CD1c-positive myeloid dendritic cell (primary cell): ENCODE measurements around the gene LIPK.
"Not testable (repeated sequence)": the region's sequence is repeated elsewhere in the genome, so short reads cannot be mapped to it uniquely, and the experiment has no call there.

ENCODE experiments used
- DNase-seq: peaks from one replicate; pipeline ENCODE4 v3.0.0-alpha.2; 2016; ENCODE audit errors: extremely low spot score

The LIPK gene, protein sequence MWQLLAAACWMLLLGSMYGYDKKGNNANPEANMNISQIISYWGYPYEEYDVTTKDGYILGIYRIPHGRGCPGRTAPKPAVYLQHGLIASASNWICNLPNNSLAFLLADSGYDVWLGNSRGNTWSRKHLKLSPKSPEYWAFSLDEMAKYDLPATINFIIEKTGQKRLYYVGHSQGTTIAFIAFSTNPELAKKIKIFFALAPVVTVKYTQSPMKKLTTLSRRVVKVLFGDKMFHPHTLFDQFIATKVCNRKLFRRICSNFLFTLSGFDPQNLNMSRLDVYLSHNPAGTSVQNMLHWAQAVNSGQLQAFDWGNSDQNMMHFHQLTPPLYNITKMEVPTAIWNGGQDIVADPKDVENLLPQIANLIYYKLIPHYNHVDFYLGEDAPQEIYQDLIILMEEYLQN

DNA sequence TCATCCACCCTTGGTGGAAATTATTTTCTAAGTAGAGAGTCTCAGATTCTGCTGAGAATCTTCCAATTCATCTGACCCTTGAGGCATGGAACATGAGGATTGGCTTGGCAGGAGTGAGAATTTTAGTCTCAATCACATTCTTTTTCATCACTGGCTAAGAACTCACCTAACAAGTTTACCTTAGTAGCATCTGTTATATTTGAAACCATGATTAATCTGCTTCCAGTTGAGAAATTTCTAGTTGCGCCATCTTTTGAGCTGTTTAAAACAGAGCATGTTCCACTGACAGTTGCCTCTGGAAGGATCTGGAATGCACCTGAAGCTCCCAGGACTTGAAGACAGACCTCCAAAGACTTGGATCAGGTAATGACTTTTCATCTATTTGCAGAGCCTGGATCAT lies at the start of gene LIPK:
Gene LIPK, plus strand, starts transcription at position 292 of the 400 bp plus-strand sequence. CDS start 18,295 bp downstream, outside the sequence.
- no peak for DNase-seq

DNA sequence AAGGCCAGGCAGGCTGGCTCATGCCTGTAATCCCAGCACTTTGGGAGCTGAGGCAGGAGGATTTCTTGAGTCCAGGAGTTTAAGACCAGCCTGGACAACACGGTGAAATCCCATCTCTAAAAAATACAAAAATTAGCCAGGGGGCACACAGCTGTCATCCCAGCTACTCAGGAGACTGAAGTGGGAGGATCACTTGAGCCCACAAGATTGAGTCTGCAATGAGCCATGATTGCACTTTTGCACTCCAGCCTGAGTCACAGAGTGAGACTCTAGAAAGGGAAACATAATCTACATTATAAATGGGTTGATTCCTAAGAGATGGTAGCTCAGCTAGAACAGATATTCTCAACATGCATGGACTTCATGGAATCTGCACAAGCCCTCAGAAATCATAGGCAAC lies 48.1 kb upstream of the LIPK start:
- no peak for DNase-seq

DNA sequence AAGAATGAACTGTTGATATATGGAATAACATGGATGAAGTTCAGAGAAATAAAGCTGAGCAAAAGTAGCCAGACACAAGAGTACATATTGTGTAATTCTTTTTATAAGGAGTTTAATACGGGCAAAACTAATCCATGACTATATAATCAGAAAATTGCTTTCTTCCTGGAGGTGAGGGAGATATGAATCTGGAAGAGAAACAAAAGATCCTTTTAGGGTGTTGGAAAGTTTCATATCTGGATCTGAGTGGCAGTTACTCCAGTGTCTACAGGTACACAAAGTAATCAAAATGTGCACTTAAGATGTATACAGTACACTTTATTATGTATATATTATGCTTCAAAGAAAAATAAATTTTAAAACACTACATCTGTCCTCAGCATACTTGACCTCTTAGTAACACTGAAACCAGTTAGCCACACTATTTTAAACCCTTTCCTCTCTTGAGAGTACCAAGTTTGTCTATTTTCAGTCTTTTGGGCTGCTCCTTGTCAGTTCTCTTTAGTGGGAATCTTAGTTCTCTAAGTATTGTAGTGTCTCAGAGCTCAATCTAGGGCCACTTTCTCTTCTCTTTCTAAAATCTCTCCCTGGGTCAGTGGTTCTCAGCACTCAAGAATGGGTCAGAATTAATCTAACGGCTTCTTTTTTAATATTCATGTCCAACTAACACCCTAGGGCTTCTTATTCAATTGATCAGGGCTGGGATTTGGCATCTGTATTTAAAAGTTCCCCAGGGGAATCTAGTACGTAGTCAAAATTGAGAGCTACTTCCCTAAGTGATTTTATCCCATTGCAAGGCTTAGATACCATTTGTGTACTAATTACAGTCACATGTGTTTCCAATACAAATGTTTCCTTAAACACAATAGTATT lies 46.1 kb upstream of the LIPK start:
- DNase-seq, result no peak

DNA sequence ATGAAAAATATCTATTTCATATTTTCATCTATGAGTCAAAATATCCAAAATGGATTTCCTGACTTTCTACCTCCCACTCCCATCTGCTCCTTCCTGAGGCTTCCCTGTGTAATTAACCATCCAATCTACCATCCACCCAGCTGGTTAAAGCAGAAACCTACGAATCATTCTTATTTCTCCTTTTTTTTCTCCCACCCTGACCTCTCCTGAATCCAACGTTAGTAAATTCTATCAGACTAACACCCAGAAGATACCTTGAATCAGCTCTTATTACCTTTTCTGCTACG lies 45.5 kb upstream of the LIPK start:
- DNase-seq, result no peak

- no peak for DNase-seq
Measured at GRCh38 chr10:88661018-88661417, 45.0 kb upstream of the LIPK start.

- peak; percentile 27 for DNase-seq
Measured at GRCh38 chr10:88661577-88661976, 44.5 kb upstream of the LIPK start.

DNA sequence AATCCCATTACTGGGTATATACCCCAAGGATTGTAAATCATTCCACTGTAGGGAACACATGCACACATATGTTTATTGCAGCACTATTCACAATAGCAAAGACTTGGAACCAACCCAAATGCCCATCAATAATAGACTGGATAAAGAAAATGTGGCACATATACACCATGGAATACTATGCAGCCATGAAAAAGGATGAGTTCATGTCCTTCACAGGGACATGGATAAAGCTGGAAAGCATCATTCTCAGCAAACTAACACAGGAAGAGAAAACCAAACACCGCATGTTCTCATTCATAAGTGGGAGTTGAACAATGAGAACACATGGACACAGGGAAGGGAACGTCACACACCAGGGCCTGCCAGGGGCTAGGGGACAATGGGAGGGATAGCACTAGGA lies 42.9 kb upstream of the LIPK start:
- DNase-seq, result not testable (repeated sequence)

- no peak for DNase-seq
Measured at GRCh38 chr10:88664142-88664541, 41.9 kb upstream of the LIPK start, which contains the start of gene LIPF. TSS of gene LIPF (plus strand) at chr10:88664442. CDS start at chr10:88667298, 2,856 bp downstream.

- no peak for DNase-seq
Measured at GRCh38 chr10:88668465-88668864, 37.6 kb upstream of the LIPK start.

DNA sequence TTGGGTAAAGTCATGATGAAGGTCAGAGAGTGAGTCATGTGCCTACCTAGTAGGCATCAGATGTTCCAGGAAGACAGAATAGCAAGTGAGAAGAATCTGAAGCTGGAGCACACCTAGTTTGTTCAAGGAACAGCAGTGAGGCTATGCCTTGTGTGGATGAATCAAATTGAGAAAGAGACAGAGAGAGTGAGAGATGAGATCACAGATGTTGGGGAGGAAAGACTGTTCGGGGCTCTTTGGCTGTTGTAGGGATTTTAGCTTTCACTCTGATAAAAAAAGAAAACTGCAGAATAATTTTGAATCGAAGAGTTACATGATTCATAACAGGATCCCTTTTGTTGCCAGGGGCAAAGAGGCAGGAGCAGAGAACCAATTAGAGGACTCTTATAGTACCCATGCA lies 35.6 kb upstream of the LIPK start:
- no peak for DNase-seq

DNA sequence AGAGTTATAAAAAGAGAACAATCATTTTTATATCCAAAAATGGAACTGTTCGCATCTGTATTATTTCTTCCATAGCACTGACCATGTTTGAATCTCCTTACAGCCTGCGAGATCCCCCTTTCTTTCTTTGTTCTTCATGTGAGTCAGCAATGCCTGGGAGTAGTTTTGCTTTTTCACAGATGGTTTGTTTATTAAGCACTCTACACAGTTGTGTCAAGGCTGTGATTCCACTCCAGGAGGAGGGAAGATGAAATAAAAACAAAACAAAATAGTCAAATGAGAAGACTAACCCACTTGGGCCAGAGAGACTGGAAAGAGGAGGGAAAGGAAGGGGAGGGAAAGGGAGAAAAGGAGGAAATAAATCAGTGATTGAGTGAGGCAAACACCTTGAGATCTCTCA lies 34.0 kb upstream of the LIPK start:
- DNase-seq, result no peak

DNA sequence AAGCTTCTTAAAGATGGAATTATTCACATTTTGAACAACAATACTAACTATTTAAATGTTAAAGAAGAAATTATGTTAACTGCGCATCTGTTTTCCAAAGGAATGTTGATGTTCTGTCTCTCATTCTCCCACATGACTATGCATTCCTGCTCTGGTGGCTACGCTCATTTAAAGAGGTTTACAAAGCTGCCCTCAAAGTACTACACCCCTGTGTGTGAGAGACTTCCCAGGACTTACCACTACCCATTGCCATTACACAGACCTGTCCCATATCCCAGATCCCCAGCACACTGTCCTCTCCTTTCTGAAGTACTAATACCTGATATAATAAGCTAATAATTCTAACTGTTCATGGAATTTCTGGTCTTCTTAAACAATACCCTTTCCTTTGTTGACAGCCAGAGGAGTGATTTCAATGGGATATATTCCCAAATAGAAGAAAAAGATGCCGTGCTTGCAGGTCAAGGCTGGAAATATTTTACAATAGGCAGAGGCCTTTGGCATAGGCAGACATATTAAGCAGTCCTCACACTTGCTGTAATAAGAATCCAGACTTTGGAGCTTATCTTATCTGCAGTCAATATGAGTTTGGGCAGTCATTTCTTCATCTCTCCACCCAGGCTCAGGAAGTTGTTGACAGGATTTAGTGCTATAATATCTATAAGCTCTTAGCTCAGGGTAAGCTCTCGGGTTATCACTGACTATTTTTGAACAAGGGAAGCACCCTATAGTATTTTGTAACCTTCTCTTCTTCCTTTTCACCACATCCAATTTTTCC lies 29.6 kb upstream of the LIPK start:
- no peak for DNase-seq

- DNase-seq, result no peak
Measured at GRCh38 chr10:88680958-88681357, 25.1 kb upstream of the LIPK start.

GRCh38 chr10:88682491-88682890 lies 23.6 kb upstream of the LIPK start:
- DNase-seq, result no peak

- peak; percentile 45 for DNase-seq
Measured at GRCh38 chr10:88687853-88688467, 18.1 kb upstream of the LIPK start.

- no peak for DNase-seq
Measured at GRCh38 chr10:88689366-88689765, 16.7 kb upstream of the LIPK start.

DNA sequence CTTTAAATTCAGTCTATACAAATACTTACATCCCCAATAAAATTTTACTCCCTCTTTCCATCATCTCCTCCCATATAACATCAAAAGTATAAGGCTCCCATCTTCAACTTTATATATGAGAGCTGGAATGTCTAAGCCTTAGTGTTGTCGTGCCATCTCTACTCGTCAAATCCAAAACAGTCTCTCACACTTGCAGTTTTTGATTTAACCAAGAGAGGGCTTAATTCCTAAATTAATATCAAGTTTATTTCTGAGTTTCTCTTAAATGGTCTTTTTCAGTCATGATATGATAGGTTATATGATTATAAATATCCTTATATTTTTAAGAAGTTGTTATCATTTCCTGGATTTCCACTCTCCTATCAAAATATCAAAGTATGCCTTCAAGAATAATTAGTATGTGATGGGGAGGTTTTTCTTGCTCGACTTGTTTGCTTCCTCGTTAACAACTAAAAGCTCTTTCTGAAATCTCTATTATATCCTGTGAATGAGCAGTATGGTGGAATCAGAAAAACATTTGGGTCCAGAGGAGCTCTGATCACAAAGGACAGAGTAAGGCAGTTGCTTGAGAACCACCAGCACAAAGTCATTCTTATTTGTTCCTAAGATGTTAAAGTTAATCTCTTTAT lies 12.5 kb upstream of the LIPK start:
- DNase-seq, result no peak

DNA sequence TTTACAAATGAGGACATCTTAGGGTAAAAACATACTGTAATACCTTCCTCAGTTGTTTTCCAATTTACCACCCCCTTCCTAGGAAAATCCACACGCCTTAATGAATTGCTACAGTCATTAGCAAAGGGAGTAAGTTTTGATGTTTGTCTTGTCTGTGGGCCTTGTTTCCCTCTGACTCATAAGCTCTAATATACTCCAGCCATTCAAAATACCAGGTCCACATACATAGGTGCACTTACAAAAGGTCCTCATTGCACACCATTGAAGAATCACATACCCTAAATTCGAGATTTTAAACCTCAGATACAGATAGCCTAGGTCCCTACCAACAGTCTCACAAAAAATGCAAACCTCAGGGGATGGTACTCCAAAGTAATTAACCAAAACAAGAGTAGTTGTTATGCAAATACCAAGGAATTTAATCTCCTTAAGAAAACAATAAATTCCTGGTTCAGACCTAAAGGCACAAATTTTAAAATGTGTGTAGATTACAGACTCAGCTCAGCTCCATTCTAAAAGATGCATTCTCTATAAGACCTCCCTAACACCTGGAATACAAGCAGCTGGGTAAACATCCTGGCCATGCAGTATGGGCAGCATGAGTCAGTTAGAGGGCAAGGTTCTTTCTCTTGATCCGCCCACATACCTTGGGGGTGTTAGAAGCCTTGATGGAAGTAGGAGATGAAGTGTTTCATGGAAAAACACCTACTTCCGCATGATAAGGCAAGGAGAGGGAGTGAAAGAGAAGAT lies 3.0 kb upstream of the LIPK start:
- no peak for DNase-seq

GRCh38 chr10:88707429-88708155 lies 1.5 kb downstream of the LIPK start:
- DNase-seq, result peak; percentile 61

- peak; percentile 10 for DNase-seq
Measured at GRCh38 chr10:88709361-88709760, 3.3 kb downstream of the LIPK start.
